HepG2 (cell line): ENCODE data around the gene ILKAP. TPM values are rescaled to one million over a fixed set of nuclear protein-coding genes. Genes with fewer than 3 reads are reported as not detected.

ENCODE experiments used
- ARHGAP35 ChIP-seq: sonication (generic); formaldehyde crosslinking; IDR thresholded peaks from 2 replicates; pipeline ENCODE4 v1.9.0; 2022; ENCODE audit warnings: mild to moderate bottlenecking, inconsistent platforms, moderate library complexity, missing genetic modification reagents, borderline replicate concordance
- ATF3 ChIP-seq: sonication (generic); formaldehyde crosslinking; IDR thresholded peaks from 2 replicates; pipeline ENCODE4 v1.4.0; 2020; ENCODE audit warnings: missing genetic modification reagents
- CTCF ChIP-seq: sonication (generic); formaldehyde crosslinking; IDR thresholded peaks from 2 replicates; pipeline ENCODE4 v1.5.0; 2020; ENCODE audit warnings: mild to moderate bottlenecking, missing genetic modification reagents, moderate library complexity
- FLYWCH1 ChIP-seq: sonication (generic); formaldehyde crosslinking; IDR thresholded peaks from 2 replicates; pipeline ENCODE4 v1.8.1; 2023; ENCODE audit warnings: mild to moderate bottlenecking, missing genetic modification reagents
- IKZF4 ChIP-seq: sonication (generic); formaldehyde crosslinking; IDR thresholded peaks from 2 replicates; pipeline ENCODE4 v1.5.1; 2020; ENCODE audit warnings: borderline replicate concordance, mild to moderate bottlenecking, low read depth, missing genetic modification reagents; ENCODE audit errors: not compliant biosample characterization
- KDM1A ChIP-seq: IDR thresholded peaks from 2 replicates; pipeline ENCODE4 v1.6.1; 2016; ENCODE audit warnings: missing compliant biosample characterization
- KDM2A ChIP-seq: sonication (generic); formaldehyde crosslinking; IDR thresholded peaks from 2 replicates; pipeline ENCODE4 v1.4.0; 2020; ENCODE audit warnings: low read depth, missing genetic modification reagents, borderline replicate concordance
- MED1 ChIP-seq: sonication (generic); formaldehyde crosslinking; IDR thresholded peaks from 2 replicates; pipeline ENCODE4 v1.4.0; 2020; ENCODE audit warnings: missing genetic modification reagents
- MTA3 ChIP-seq: sonication (generic); formaldehyde crosslinking; IDR thresholded peaks from 2 replicates; pipeline ENCODE4 v1.4.0; 2020; ENCODE audit warnings: missing genetic modification reagents
- MXD4 ChIP-seq: IDR thresholded peaks from 2 replicates; pipeline ENCODE4 v1.6.1; 2016; ENCODE audit warnings: mild to moderate bottlenecking, missing biosample characterization, missing genetic modification reagents
- NFIB ChIP-seq: sonication (generic); formaldehyde crosslinking; IDR thresholded peaks from 2 replicates; pipeline ENCODE4 v1.9.0; 2021; ENCODE audit warnings: missing genetic modification reagents, mild to moderate bottlenecking, borderline replicate concordance
- PATZ1 ChIP-seq: sonication (generic); formaldehyde crosslinking; IDR thresholded peaks from 2 replicates; pipeline ENCODE4 v1.4.0; 2020; ENCODE audit warnings: missing genetic modification reagents
- REL ChIP-seq: sonication (generic); formaldehyde crosslinking; conservative IDR thresholded peaks from 2 replicates; pipeline ENCODE4 v1.8.0; 2022; ENCODE audit warnings: mild to moderate bottlenecking, missing genetic modification reagents, moderate library complexity
- SPEN ChIP-seq: sonication (generic); formaldehyde crosslinking; IDR thresholded peaks from 2 replicates; pipeline ENCODE4 v1.5.1; 2020; ENCODE audit warnings: low read depth, mild to moderate bottlenecking, missing genetic modification reagents
- STAT5B ChIP-seq: sonication (generic); formaldehyde crosslinking; IDR thresholded peaks from 2 replicates; pipeline ENCODE4 v1.4.0; 2020; ENCODE audit warnings: missing genetic modification reagents
- SYNCRIP ChIP-seq: fragments of 200-400 bp; formaldehyde crosslinking; IDR thresholded peaks from 2 replicates; pipeline ENCODE4 v1.6.1; 2018; ENCODE audit warnings: mild to moderate bottlenecking, low read depth, low read length; ENCODE audit not compliant: insufficient read depth
- THAP11 ChIP-seq: IDR thresholded peaks from 2 replicates; pipeline ENCODE4 v1.6.1; 2016; ENCODE audit warnings: missing biosample characterization, missing genetic modification reagents
- ZBTB38 ChIP-seq: sonication (generic); formaldehyde crosslinking; IDR thresholded peaks from 2 replicates; pipeline ENCODE4 v1.5.1; 2020; ENCODE audit warnings: mild to moderate bottlenecking, missing genetic modification reagents
- ZMYM3 ChIP-seq: sonication (generic); formaldehyde crosslinking; IDR thresholded peaks from 2 replicates; pipeline ENCODE4 v1.5.1; 2020; ENCODE audit warnings: mild to moderate bottlenecking, missing genetic modification reagents
- ZNF180 ChIP-seq: sonication (generic); formaldehyde crosslinking; IDR thresholded peaks from 2 replicates; pipeline ENCODE4 v1.4.0; 2020; ENCODE audit warnings: low read depth, missing genetic modification reagents, borderline replicate concordance
- ZNF30 ChIP-seq: sonication (generic); formaldehyde crosslinking; IDR thresholded peaks from 2 replicates; pipeline ENCODE4 v1.5.0; 2020; ENCODE audit warnings: mild to moderate bottlenecking, missing genetic modification reagents
- ZNF367 ChIP-seq: sonication (generic); formaldehyde crosslinking; IDR thresholded peaks from 2 replicates; pipeline ENCODE4 v1.4.0; 2020; ENCODE audit warnings: missing genetic modification reagents, borderline replicate concordance
- polyA plus RNA-seq, 8 experiments: library from polyadenylated mRNA; depleted of rRNA in 3 of 8; stranded (reverse) in 7 of 8; unstranded in 1 of 8; fragments of >200 nt; fragmentation: Illumina TruSeq in 4 of 8; extraction: Trizol in 4 of 8; gene quantifications; 2 replicates each; pipeline versions ENCODE4 v1.2.1 to v1.2.3, GENCODE V29; 2011 to 2016; ENCODE audit warnings: low read depth in 4 of 8, missing spikeins in 1 of 8, mixed read lengths in 1 of 8; ENCODE audit not compliant: insufficient read depth in 1 of 8
- total RNA-seq, 5 experiments: library from RNA; depleted of rRNA; stranded (reverse); fragments of >200 nt; fragmentation: Illumina TruSeq; extraction: Trizol; gene quantifications; 2 replicates each; pipeline ENCODE4 v1.2.3, GENCODE V29; 2016; ENCODE audit warnings: low read depth in 1 of 5
- TF ChIP-seq, protein P1 (sequence below): sonication (generic); formaldehyde crosslinking; IDR thresholded peaks from 2 replicates; pipeline ENCODE4 v1.4.0; 2020; ENCODE audit warnings: missing genetic modification reagents, borderline replicate concordance

The ILKAP gene
- total and polyA plus RNA-seq, 2 of the 13 experiments (the other 11 are each of a cell fraction or from before 2014, with no cell fraction given), result 29.6 to 33.1 TPM

DNA sequence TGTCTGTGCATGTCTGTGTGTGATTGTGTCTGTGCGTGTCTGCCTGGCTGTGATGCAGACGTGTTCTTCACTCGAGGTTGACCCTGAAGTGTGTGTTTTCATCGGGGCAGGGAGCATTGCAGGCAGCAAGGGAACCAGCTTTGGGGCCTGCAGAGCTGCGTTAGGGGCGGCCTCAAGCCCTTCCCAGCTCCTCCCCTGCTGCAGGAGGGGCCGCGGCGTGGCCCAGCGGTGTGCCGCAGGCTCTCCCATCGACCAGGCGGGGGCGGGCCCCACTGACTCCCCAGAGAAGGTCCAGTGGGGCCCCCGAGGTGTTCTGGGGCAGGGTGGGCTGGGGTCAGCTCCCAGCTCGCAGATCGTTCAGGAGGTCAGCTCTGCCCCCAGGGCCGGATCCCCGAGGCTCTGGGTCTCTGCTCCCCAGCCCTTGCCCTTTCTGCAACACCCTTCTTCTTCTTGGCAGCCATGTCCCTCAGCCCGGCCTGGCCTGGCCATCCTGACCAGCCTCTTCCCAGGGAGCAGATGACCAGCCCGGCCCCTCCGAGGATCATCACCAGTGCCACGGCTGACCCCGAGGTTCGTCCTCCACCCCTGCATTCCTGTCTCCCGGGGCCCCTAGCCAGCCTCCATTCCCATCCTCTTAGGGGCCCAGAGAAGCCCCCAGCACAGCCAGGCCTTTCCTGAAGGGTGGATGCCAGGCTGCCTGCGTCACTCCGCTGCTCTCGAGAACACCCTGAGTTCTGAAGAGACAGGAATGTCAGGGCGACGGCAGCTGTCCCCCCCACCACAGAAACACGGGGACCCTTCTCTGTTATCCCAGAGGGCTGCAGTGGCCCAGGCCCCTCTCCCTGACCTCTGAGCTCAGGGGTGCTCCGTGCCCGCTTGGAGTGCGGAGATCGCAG, 76.1 kb downstream of the ILKAP start (continued):
- TF ChIP-seq CTCF (CRISPR knock-in tag), result peak; percentile 65
- TF ChIP-seq FLYWCH1 (CRISPR knock-in tag), result no peak
- TF ChIP-seq ZMYM3 (CRISPR knock-in tag), result 0 out of 2 replicates have a peak, but pooled peaks have one; percentile 16
- TF ChIP-seq ARHGAP35 (CRISPR knock-in tag), result no peak
- no peak for TF ChIP-seq KDM1A (CRISPR knock-in tag)
- no peak for TF ChIP-seq REL (CRISPR knock-in tag)
- no peak for TF ChIP-seq ZNF367 (CRISPR knock-in tag)
- TF ChIP-seq MXD4 (CRISPR knock-in tag), result peak; percentile 34; the same call in 1 of the 2 replicates
- TF ChIP-seq MTA3 (CRISPR knock-in tag), result no peak
- TF ChIP-seq STAT5B, result no peak
- TF ChIP-seq ATF3, result 0 out of 2 replicates have a peak, but pooled peaks have one; percentile 34
- TF ChIP-seq ZNF180, result no peak
- no peak for TF ChIP-seq SYNCRIP
- TF ChIP-seq KDM2A (CRISPR knock-in tag), result peak; percentile 53; the same call in 1 of the 2 replicates
- peak; percentile 33; the same call in 1 of the 2 replicates for TF ChIP-seq MED1 (CRISPR knock-in tag)
- TF ChIP-seq, protein P1, sequence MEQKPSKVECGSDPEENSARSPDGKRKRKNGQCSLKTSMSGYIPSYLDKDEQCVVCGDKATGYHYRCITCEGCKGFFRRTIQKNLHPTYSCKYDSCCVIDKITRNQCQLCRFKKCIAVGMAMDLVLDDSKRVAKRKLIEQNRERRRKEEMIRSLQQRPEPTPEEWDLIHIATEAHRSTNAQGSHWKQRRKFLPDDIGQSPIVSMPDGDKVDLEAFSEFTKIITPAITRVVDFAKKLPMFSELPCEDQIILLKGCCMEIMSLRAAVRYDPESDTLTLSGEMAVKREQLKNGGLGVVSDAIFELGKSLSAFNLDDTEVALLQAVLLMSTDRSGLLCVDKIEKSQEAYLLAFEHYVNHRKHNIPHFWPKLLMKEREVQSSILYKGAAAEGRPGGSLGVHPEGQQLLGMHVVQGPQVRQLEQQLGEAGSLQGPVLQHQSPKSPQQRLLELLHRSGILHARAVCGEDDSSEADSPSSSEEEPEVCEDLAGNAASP (CRISPR knock-in tag), result 0 out of 2 replicates have a peak, but pooled peaks have one; percentile 18
- no peak for TF ChIP-seq THAP11 (CRISPR knock-in tag)
- TF ChIP-seq ZNF30 (CRISPR knock-in tag), result no peak
- TF ChIP-seq NFIB (CRISPR knock-in tag), result no peak
- no peak for TF ChIP-seq IKZF4 (CRISPR knock-in tag)
- TF ChIP-seq PATZ1 (CRISPR knock-in tag), result peak; percentile 95
- no peak for TF ChIP-seq ZBTB38 (CRISPR knock-in tag)
- TF ChIP-seq SPEN (CRISPR knock-in tag), result peak; percentile 70; the same call in 1 of the 2 replicates
